ENCODE data around the gene CBFB. TPM values are rescaled to one million over a fixed set of nuclear protein-coding genes. Genes with fewer than 3 reads are reported as not detected.

The CBFB gene
- total and polyA plus RNA-seq, 2 of the 13 experiments (the other 11 are each of a cell fraction or from before 2014, with no cell fraction given), result 22.1 to 70.8 TPM

- TF ChIP-seq, protein P1, sequence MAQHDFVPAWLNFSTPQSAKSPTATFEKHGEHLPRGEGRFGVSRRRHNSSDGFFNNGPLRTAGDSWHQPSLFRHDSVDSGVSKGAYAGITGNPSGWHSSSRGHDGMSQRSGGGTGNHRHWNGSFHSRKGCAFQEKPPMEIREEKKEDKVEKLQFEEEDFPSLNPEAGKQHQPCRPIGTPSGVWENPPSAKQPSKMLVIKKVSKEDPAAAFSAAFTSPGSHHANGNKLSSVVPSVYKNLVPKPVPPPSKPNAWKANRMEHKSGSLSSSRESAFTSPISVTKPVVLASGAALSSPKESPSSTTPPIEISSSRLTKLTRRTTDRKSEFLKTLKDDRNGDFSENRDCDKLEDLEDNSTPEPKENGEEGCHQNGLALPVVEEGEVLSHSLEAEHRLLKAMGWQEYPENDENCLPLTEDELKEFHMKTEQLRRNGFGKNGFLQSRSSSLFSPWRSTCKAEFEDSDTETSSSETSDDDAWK (CRISPR knock-in tag; IDR thresholded peaks at IDR 0.05), result no peak
- TF ChIP-seq, protein P2, sequence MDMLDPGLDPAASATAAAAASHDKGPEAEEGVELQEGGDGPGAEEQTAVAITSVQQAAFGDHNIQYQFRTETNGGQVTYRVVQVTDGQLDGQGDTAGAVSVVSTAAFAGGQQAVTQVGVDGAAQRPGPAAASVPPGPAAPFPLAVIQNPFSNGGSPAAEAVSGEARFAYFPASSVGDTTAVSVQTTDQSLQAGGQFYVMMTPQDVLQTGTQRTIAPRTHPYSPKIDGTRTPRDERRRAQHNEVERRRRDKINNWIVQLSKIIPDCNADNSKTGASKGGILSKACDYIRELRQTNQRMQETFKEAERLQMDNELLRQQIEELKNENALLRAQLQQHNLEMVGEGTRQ (IDR thresholded peaks at IDR 0.05; ENCODE audit: low read depth, low read length), result no peak
- TF ChIP-seq, protein P2 (CRISPR knock-in tag; IDR thresholded peaks at IDR 0.05; ENCODE audit: borderline replicate concordance), result no peak
- TF ChIP-seq IKZF4 (CRISPR knock-in tag; IDR thresholded peaks at IDR 0.05; ENCODE audit: borderline replicate concordance, low read depth, not compliant biosample characterization) (no peak), SNAPC2 (CRISPR knock-in tag; IDR thresholded peaks at IDR 0.05) (no peak), MXI1 (IDR thresholded peaks at IDR 0.05; ENCODE audit: borderline replicate concordance, low read depth, low read length) (peak; percentile 21; the same call in 1 of the 3 replicates), HIC2 (CRISPR knock-in tag; IDR thresholded peaks at IDR 0.05; ENCODE audit: low read depth) (no peak), IKZF5 (CRISPR knock-in tag; IDR thresholded peaks at IDR 0.05) (no peak), ZMYM3 (CRISPR knock-in tag; IDR thresholded peaks at IDR 0.05) (peak; percentile 52; the same call in 1 of the 2 replicates), YEATS4 (CRISPR knock-in tag; IDR thresholded peaks at IDR 0.05; ENCODE audit: borderline replicate concordance) (no peak), FOXA1 (IDR thresholded peaks at IDR 0.05) (no peak), FOXA1 (CRISPR knock-in tag; IDR thresholded peaks at IDR 0.05) (0 out of 2 replicates have a peak, but pooled peaks have one; percentile 34), CHCHD3 (CRISPR knock-in tag; IDR thresholded peaks at IDR 0.05) (no peak), GATAD1 (CRISPR knock-in tag; IDR thresholded peaks at IDR 0.05) (no peak), AHR (CRISPR knock-in tag; IDR thresholded peaks at IDR 0.05) (no peak), PLRG1 (conservative IDR thresholded peaks at IDR 0.05) (no peak)
- TF ChIP-seq, protein P3, sequence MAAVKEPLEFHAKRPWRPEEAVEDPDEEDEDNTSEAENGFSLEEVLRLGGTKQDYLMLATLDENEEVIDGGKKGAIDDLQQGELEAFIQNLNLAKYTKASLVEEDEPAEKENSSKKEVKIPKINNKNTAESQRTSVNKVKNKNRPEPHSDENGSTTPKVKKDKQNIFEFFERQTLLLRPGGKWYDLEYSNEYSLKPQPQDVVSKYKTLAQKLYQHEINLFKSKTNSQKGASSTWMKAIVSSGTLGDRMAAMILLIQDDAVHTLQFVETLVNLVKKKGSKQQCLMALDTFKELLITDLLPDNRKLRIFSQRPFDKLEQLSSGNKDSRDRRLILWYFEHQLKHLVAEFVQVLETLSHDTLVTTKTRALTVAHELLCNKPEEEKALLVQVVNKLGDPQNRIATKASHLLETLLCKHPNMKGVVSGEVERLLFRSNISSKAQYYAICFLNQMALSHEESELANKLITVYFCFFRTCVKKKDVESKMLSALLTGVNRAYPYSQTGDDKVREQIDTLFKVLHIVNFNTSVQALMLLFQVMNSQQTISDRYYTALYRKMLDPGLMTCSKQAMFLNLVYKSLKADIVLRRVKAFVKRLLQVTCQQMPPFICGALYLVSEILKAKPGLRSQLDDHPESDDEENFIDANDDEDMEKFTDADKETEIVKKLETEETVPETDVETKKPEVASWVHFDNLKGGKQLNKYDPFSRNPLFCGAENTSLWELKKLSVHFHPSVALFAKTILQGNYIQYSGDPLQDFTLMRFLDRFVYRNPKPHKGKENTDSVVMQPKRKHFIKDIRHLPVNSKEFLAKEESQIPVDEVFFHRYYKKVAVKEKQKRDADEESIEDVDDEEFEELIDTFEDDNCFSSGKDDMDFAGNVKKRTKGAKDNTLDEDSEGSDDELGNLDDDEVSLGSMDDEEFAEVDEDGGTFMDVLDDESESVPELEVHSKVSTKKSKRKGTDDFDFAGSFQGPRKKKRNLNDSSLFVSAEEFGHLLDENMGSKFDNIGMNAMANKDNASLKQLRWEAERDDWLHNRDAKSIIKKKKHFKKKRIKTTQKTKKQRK (IDR thresholded peaks at IDR 0.05; ENCODE audit: low read length), result no peak
- TF ChIP-seq, protein P4, sequence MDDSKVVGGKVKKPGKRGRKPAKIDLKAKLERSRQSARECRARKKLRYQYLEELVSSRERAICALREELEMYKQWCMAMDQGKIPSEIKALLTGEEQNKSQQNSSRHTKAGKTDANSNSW (CRISPR knock-in tag; IDR thresholded peaks at IDR 0.05; ENCODE audit: borderline replicate concordance), result no peak
- TF ChIP-seq, protein P5, sequence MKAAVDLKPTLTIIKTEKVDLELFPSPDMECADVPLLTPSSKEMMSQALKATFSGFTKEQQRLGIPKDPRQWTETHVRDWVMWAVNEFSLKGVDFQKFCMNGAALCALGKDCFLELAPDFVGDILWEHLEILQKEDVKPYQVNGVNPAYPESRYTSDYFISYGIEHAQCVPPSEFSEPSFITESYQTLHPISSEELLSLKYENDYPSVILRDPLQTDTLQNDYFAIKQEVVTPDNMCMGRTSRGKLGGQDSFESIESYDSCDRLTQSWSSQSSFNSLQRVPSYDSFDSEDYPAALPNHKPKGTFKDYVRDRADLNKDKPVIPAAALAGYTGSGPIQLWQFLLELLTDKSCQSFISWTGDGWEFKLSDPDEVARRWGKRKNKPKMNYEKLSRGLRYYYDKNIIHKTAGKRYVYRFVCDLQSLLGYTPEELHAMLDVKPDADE (CRISPR knock-in tag; IDR thresholded peaks at IDR 0.05), result no peak
Observed at GRCh38 chr16:67068212-67068753, 39.3 kb downstream of the CBFB start (continued).
